Measurements from ENCODE around the gene PROX1.

The PROX1 gene

DNA sequence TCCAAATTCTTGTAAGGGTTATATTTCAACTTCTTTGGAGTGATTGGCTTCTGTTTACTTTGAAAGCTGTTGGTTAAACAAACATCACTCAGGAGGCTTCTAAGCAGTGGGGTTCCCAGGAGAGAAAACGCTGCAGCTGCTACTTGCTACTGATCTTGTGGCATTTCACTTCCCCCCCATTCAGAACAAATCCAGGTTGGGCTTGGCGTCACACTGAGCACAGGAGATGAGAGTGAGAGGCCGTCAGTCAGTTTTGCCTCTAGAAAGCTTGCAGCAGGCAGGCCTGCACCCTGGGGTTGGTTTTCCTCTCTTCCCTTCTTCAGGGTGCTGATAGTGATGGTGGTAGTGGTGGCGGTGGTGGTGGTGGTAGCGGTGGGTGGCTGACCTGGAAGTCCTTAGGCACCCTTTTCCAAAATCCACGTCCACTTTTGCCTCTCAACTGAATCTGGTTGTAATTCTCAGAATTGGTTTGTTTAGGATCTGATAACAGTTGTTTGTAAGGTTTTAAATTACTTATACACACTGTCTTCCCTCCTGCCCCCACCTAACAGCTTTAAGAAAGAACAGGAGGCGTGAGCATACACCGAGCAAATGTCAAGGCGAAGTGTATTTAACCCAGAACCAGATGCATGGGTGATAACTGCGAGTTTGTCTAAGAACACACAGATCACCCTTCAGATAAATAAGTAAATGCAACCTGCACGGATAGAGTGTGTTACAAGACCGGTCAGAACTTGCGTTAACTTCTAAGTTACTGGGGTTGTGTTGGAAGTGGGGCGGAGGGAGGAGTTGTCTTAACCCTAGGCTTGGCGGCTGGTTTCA lies 3.2 kb upstream of the PROX1 start:
- TF ChIP-seq REST (IDR thresholded peaks at IDR 0.05; ENCODE audit: low read depth) (no peak), TEAD4 (IDR thresholded peaks at IDR 0.05) (no peak), CEBPB (IDR thresholded peaks at IDR 0.05) (no peak), FOXM1 (IDR thresholded peaks at IDR 0.05; ENCODE audit: borderline replicate concordance, low read depth) (no peak), ZBTB7A (IDR thresholded peaks at IDR 0.05; ENCODE audit: low read depth) (no peak), RAD21 (IDR thresholded peaks at IDR 0.05; ENCODE audit: low read depth) (no peak), EP300 (IDR thresholded peaks at IDR 0.05; ENCODE audit: borderline replicate concordance) (no peak), CREB1 (IDR thresholded peaks at IDR 0.05; ENCODE audit: low read depth) (no peak), TCF12 (IDR thresholded peaks at IDR 0.05; ENCODE audit: low read depth) (no peak), TAF1 (IDR thresholded peaks at IDR 0.05; ENCODE audit: low read depth) (no peak), NFIC (IDR thresholded peaks at IDR 0.05) (no peak), YY1 (IDR thresholded peaks at IDR 0.05; ENCODE audit: low read depth) (no peak), EGR1 (IDR thresholded peaks at IDR 0.05) (no peak)
- TF ChIP-seq, protein P1, sequence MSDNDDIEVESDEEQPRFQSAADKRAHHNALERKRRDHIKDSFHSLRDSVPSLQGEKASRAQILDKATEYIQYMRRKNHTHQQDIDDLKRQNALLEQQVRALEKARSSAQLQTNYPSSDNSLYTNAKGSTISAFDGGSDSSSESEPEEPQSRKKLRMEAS (IDR thresholded peaks at IDR 0.05) = no peak
- TF ChIP-seq, protein P2, sequence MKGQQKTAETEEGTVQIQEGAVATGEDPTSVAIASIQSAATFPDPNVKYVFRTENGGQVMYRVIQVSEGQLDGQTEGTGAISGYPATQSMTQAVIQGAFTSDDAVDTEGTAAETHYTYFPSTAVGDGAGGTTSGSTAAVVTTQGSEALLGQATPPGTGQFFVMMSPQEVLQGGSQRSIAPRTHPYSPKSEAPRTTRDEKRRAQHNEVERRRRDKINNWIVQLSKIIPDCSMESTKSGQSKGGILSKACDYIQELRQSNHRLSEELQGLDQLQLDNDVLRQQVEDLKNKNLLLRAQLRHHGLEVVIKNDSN (IDR thresholded peaks at IDR 0.05) = no peak

GRCh38 chr1:213985209-213986019 lies 2.4 kb upstream of the PROX1 start:
- no peak for TF ChIP-seq EP300 (IDR thresholded peaks at IDR 0.05; ENCODE audit: borderline replicate concordance)
- TF ChIP-seq, protein P1 (IDR thresholded peaks at IDR 0.05) = no peak
- no peak for TF ChIP-seq TCF12 (IDR thresholded peaks at IDR 0.05; ENCODE audit: low read depth)
- no peak for TF ChIP-seq EGR1 (IDR thresholded peaks at IDR 0.05)
- no peak for TF ChIP-seq NFIC (IDR thresholded peaks at IDR 0.05)
- no peak for TF ChIP-seq REST (IDR thresholded peaks at IDR 0.05; ENCODE audit: low read depth)
- TF ChIP-seq RAD21 (IDR thresholded peaks at IDR 0.05; ENCODE audit: low read depth) = no peak
- no peak for TF ChIP-seq TAF1 (IDR thresholded peaks at IDR 0.05; ENCODE audit: low read depth)
- TF ChIP-seq FOXM1 (IDR thresholded peaks at IDR 0.05; ENCODE audit: borderline replicate concordance, low read depth) = no peak
- TF ChIP-seq YY1 (IDR thresholded peaks at IDR 0.05; ENCODE audit: low read depth) = no peak
- no peak for TF ChIP-seq ZBTB7A (IDR thresholded peaks at IDR 0.05; ENCODE audit: low read depth)
- TF ChIP-seq CEBPB (IDR thresholded peaks at IDR 0.05) = no peak
- TF ChIP-seq, protein P2 (IDR thresholded peaks at IDR 0.05) = no peak
- no peak for TF ChIP-seq CREB1 (IDR thresholded peaks at IDR 0.05; ENCODE audit: low read depth)
- no peak for TF ChIP-seq TEAD4 (IDR thresholded peaks at IDR 0.05)

DNA sequence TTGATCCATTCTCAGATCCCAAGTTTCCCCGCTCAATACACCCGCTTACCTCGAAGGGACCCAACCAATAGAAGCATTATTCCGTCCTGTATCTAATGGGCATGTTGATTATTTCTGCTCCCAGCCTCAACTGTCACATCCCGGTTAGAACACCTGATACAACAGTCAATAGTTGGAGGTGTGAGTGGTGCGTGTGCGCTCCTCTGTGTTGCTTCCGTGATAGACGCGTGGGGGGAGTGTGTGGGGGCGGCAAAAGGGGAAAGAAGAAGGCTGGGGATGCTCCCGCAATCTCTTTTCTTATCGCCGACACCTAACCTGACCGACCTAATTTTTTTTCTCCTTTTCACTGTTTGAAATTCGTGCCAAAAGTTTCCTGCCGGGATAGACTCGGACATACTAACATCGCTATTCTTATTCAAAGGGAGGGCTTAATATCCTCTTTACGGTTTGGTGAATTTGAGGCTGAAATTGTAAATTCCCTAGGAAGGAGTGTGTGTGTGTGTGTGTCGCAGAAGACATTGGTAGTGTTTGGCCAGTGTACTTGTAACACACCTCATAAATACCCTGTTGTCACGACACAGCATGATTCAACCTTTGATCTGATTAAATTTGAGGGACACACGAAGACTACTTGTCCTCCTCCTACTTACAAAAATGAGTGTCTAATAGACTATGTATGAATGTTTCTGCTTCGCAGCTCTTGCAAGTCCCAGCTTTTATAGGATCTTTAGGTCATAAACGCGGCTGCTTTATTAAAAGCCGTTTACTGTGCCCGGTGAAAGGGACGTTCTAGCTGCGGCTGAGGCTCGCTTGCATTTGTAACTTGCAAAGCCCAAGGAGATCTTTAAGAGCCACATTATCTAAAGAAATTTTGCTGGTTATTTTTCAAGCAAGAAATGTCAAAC lies 1.5 kb upstream of the PROX1 start:
- no peak for TF ChIP-seq EP300 (IDR thresholded peaks at IDR 0.05; ENCODE audit: borderline replicate concordance)
- TF ChIP-seq EGR1 (IDR thresholded peaks at IDR 0.05) = no peak
- TF ChIP-seq YY1 (IDR thresholded peaks at IDR 0.05; ENCODE audit: low read depth) = no peak
- no peak for TF ChIP-seq TCF12 (IDR thresholded peaks at IDR 0.05; ENCODE audit: low read depth)
- no peak for TF ChIP-seq FOXM1 (IDR thresholded peaks at IDR 0.05; ENCODE audit: borderline replicate concordance, low read depth)
- TF ChIP-seq RAD21 (IDR thresholded peaks at IDR 0.05; ENCODE audit: low read depth) = no peak
- TF ChIP-seq TEAD4 (IDR thresholded peaks at IDR 0.05) = no peak
- no peak for TF ChIP-seq ZBTB7A (IDR thresholded peaks at IDR 0.05; ENCODE audit: low read depth)
- no peak for TF ChIP-seq CEBPB (IDR thresholded peaks at IDR 0.05)
- TF ChIP-seq, protein P1 (IDR thresholded peaks at IDR 0.05) = no peak
- TF ChIP-seq REST (IDR thresholded peaks at IDR 0.05; ENCODE audit: low read depth) = no peak
- TF ChIP-seq CREB1 (IDR thresholded peaks at IDR 0.05; ENCODE audit: low read depth) = no peak
- no peak for TF ChIP-seq TAF1 (IDR thresholded peaks at IDR 0.05; ENCODE audit: low read depth)
